GM21786 (cell line): Measurements from ENCODE around the gene SENP7.
"Not testable (repeated sequence)": the region's sequence is repeated elsewhere in the genome, so short reads cannot be mapped to it uniquely, and the experiment has no call there.

Experiments
- ATAC-seq: cut with Tn5 transposase; IDR thresholded peaks from one replicate; pipeline ENCODE4 v1.9.1; 2021; ENCODE audit not compliant: unreplicated experiment

The SENP7 gene

GRCh38 chr3:101362406-101362805, 150.6 kb downstream of the SENP7 start:
- ATAC-seq: no peak

- no peak for ATAC-seq
Observed at GRCh38 chr3:101351829-101352228, 161.2 kb downstream of the SENP7 start.

- ATAC-seq: no peak
Observed at GRCh38 chr3:101340591-101340990, 172.4 kb downstream of the SENP7 start.

GRCh38 chr3:101333883-101334282, 179.1 kb downstream of the SENP7 start:
- ATAC-seq: no peak

GRCh38 chr3:101329016-101329673, 183.9 kb downstream of the SENP7 start:
- ATAC-seq: no peak

- ATAC-seq: no peak
Observed at GRCh38 chr3:101325393-101326134, 187.4 kb downstream of the SENP7 start.

- ATAC-seq: no peak
Observed at GRCh38 chr3:101320475-101320874, 192.5 kb downstream of the SENP7 start, which contains the start of gene IMPG2. TSS of gene IMPG2 (minus strand) at chr3:101320575. CDS start at chr3:101320372, 203 bp downstream.

GRCh38 chr3:101319531-101319930, 193.5 kb downstream of the SENP7 start:
- ATAC-seq: no peak

- ATAC-seq: no peak
Observed at GRCh38 chr3:101312545-101312944, 200.5 kb downstream of the SENP7 start.

- no peak for ATAC-seq
Observed at GRCh38 chr3:101311676-101312075, 201.3 kb downstream of the SENP7 start.

- no peak for ATAC-seq
Observed at GRCh38 chr3:101310978-101311375, 202.0 kb downstream of the SENP7 start.

GRCh38 chr3:101308147-101308772, 204.8 kb downstream of the SENP7 start:
- not testable (repeated sequence) for ATAC-seq

GRCh38 chr3:101303836-101304235, 209.2 kb downstream of the SENP7 start:
- no peak for ATAC-seq

GRCh38 chr3:101303089-101303731, 209.8 kb downstream of the SENP7 start:
- ATAC-seq: no peak

GRCh38 chr3:101300073-101300472, 212.9 kb downstream of the SENP7 start:
- ATAC-seq: no peak

- ATAC-seq: no peak
Observed at GRCh38 chr3:101292027-101292426, 221.0 kb downstream of the SENP7 start.

GRCh38 chr3:101288294-101288693, 224.7 kb downstream of the SENP7 start:
- ATAC-seq: no peak

GRCh38 chr3:101284757-101285156, 228.3 kb downstream of the SENP7 start:
- no peak for ATAC-seq

GRCh38 chr3:101281521-101282030, 231.4 kb downstream of the SENP7 start:
- ATAC-seq: no peak

- no peak for ATAC-seq
Observed at GRCh38 chr3:101279765-101280385, 233.1 kb downstream of the SENP7 start.

- ATAC-seq: no peak
Observed at GRCh38 chr3:101279162-101279561, 233.8 kb downstream of the SENP7 start.
